ENCODE measurements around the gene GP9.
A peak's percentile ranks its signal among the peaks of the same experiment; 100 is the strongest.

Gene GP9

GRCh38 chr3:129060276-129061022, at the start of gene GP9:
TSS of gene GP9 (plus strand) at chr3:129060779. CDS start at chr3:129061740, 961 bp downstream.
- DNase-seq: no peak

- DNase-seq: no peak
Observed at GRCh38 chr3:129013491-129013891, 47.1 kb upstream of the GP9 start.

- DNase-seq: peak in 19 of 56 donors; percentile 8 to 71 (median 32)
Observed at GRCh38 chr3:129014148-129014547, 46.4 kb upstream of the GP9 start.

GRCh38 chr3:129014793-129015345, 45.7 kb upstream of the GP9 start:
- no peak for DNase-seq

GRCh38 chr3:129015388-129016105, 45.0 kb upstream of the GP9 start:
- peak in 6 of 56 donors; percentile 8 to 60 (median 18) for DNase-seq

GRCh38 chr3:129016356-129016719, 44.2 kb upstream of the GP9 start:
- peak in 11 of 56 donors; percentile 10 to 35 (median 18) for DNase-seq

GRCh38 chr3:129016720-129017483, 43.7 kb upstream of the GP9 start:
- DNase-seq: no peak

- no peak for DNase-seq
Observed at GRCh38 chr3:129017484-129017899, 43.1 kb upstream of the GP9 start.

GRCh38 chr3:129018271-129018670, 42.3 kb upstream of the GP9 start:
- no peak for DNase-seq

GRCh38 chr3:129018751-129019150, 41.8 kb upstream of the GP9 start:
- DNase-seq: no peak

- DNase-seq: no peak
Observed at GRCh38 chr3:129019266-129019665, 41.3 kb upstream of the GP9 start.

GRCh38 chr3:129020691-129021090, 39.9 kb upstream of the GP9 start:
- DNase-seq: no peak

GRCh38 chr3:129021140-129021551, 39.4 kb upstream of the GP9 start:
- DNase-seq: no peak

- no peak for DNase-seq
Observed at GRCh38 chr3:129022114-129023007, 38.2 kb upstream of the GP9 start.

GRCh38 chr3:129023008-129023358, 37.6 kb upstream of the GP9 start:
- no peak for DNase-seq

- DNase-seq: no peak
Observed at GRCh38 chr3:129023909-129024308, 36.7 kb upstream of the GP9 start.

GRCh38 chr3:129025108-129025507, 35.5 kb upstream of the GP9 start:
- no peak for DNase-seq

- no peak for DNase-seq
Observed at GRCh38 chr3:129025691-129026435, 34.7 kb upstream of the GP9 start.

GRCh38 chr3:129026728-129027543, 33.6 kb upstream of the GP9 start:
- peak in 52 of 56 donors; percentile 7 to 84 (median 62) for DNase-seq
